HepG2 (cell line): Measurements from ENCODE around the gene EPN2. TPM values are rescaled to one million over a fixed set of nuclear protein-coding genes. Genes with fewer than 3 reads are reported as not detected.

Experiments
- ATAC-seq: fragments of 200-7000 bp; cut with Tn5 transposase; 3 replicates; pipeline ENCODE4 v1.9.1; 2020; ENCODE audit warnings: mild to moderate bottlenecking, moderate library complexity
- BruUV-seq: library from RNA; stranded (reverse); fragments of 400-500 nt; replicated peaks from 2 replicates; lab custom pipeline; 2021; lab: Mats Ljungman, UMichigan
- CTCF ChIA-PET: fragments of 300-600 bp; formaldehyde crosslinking; extraction: SDS; loops from one replicate; lab custom pipeline; 2021; ENCODE audit warnings: low total read pairs, inconsistent platforms, low intra/inter-chr PET ratio; lab: Yijun Ruan, JAX
- POLR2A ChIA-PET: fragments of 350-600 bp; sonication (Branson Sonifier 250); formaldehyde crosslinking; loops from one replicate; lab custom pipeline; 2020; ENCODE audit warnings: antibody characterized with exemption, inconsistent platforms; lab: Yijun Ruan, JAX
- DNase-seq: peaks from one replicate; pipeline ENCODE4 v3.0.0-alpha.2; 2015; ENCODE audit warnings: low spot score
- FAIRE-seq: peaks from 3 replicates; lab custom pipeline; 2011; peaks lifted over from hg19 to GRCh38; lab: Jason Lieb, UNC
- H2AFZ ChIP-seq: one replicate; pipeline ENCODE4 v1.6.1; 2011; ENCODE audit warnings: low read length, inconsistent platforms
- H3K27ac ChIP-seq: fragments of 300-600 bp; 3 replicates; pipeline ENCODE4 v1.8.0; 2011; ENCODE audit warnings: mixed run types, mild to moderate bottlenecking, mixed read lengths, low read length, inconsistent platforms; ENCODE audit not compliant: insufficient read depth; ENCODE audit errors: extremely low read length
- H3K27me3 ChIP-seq, 2 experiments: fragments of 200-600 bp in 1 of 2; 2 replicates in 1 of 2; 3 replicates in 1 of 2; pipeline versions ENCODE4 v1.6.0 to v1.8.0; 2011; ENCODE audit warnings: low read length in 2 of 2, mild to moderate bottlenecking in 2 of 2, moderate library complexity in 2 of 2, inconsistent platforms in 1 of 2; ENCODE audit not compliant: insufficient read depth in 2 of 2, control insufficient read depth in 1 of 2
- H3K36me3 ChIP-seq, 2 experiments: fragments of 200-600 bp in 1 of 2; replicated peaks in 1 of 2; 2 replicates in 1 of 2; 3 replicates in 1 of 2; pipeline versions ENCODE4 v1.5.1 to v1.8.0; 2011; ENCODE audit warnings: low read length in 2 of 2, inconsistent platforms in 1 of 2; ENCODE audit not compliant: insufficient read depth in 2 of 2, control insufficient read depth in 1 of 2
- H3K4me1 ChIP-seq: 2 replicates; pipeline ENCODE4 v1.5.1; 2012; ENCODE audit warnings: low read length, inconsistent platforms; ENCODE audit not compliant: insufficient read depth
- H3K4me2 ChIP-seq: 2 replicates; pipeline ENCODE4 v1.6.0; 2011; ENCODE audit warnings: low read depth, low read length, inconsistent platforms
- H3K4me3 ChIP-seq, 3 experiments: fragments of 200-600 bp in 1 of 3; sonication (generic), shearing (Covaris generic) in 1 of 3; replicated peaks in 1 of 3; 2 replicates each; pipeline ENCODE4 v1.5.1; 2011 to 2016; ENCODE audit warnings: low read length in 3 of 3, inconsistent platforms in 2 of 3, low read depth in 2 of 3, mild to moderate bottlenecking in 2 of 3, control low read depth in 1 of 3, mixed read lengths in 1 of 3; ENCODE audit not compliant: insufficient read depth in 1 of 3
- H3K79me2 ChIP-seq: one replicate; pipeline ENCODE4 v1.6.1; 2011; ENCODE audit warnings: low read length, inconsistent platforms; ENCODE audit not compliant: insufficient read depth
- H3K9ac ChIP-seq: 2 replicates; pipeline ENCODE4 v1.6.0; 2011; ENCODE audit warnings: mild to moderate bottlenecking, low read depth, low read length, inconsistent platforms; ENCODE audit not compliant: insufficient read depth
- H3K9me3 ChIP-seq: 2 replicates; pipeline ENCODE4 v1.5.1; 2012; ENCODE audit warnings: mild to moderate bottlenecking, low read length
- H4K20me1 ChIP-seq: 2 replicates; pipeline ENCODE4 v1.6.0; 2011; ENCODE audit warnings: inconsistent platforms, mild to moderate bottlenecking, low read length, moderate library complexity; ENCODE audit not compliant: insufficient read depth
- ATAD3A ChIP-seq: sonication (generic); formaldehyde crosslinking; IDR thresholded peaks from 2 replicates; pipeline ENCODE4 v1.4.0; 2020; ENCODE audit warnings: missing genetic modification reagents
- ETV6 ChIP-seq: sonication (generic); formaldehyde crosslinking; conservative IDR thresholded peaks from 2 replicates; pipeline ENCODE4 v1.4.0; 2020; ENCODE audit warnings: missing genetic modification reagents
- FOXA1 ChIP-seq, 2 experiments: fragments of 450-650 bp in 1 of 2; sonication (generic) in 1 of 2; formaldehyde crosslinking in 1 of 2; IDR thresholded peaks; 2 replicates each; pipeline versions ENCODE4 v1.4.0 to v1.6.1; 2016 to 2020; ENCODE audit warnings: missing genetic modification reagents in 1 of 2
- IRF2 ChIP-seq: IDR thresholded peaks from 2 replicates; pipeline ENCODE4 v1.6.1; 2018; ENCODE audit warnings: missing genetic modification reagents, missing compliant biosample characterization
- JARID2 ChIP-seq: sonication (generic); formaldehyde crosslinking; IDR thresholded peaks from 2 replicates; pipeline ENCODE4 v1.8.1; 2023; ENCODE audit warnings: missing genetic modification reagents, inconsistent platforms; ENCODE audit not compliant: insufficient replicate concordance
- PCBP2 ChIP-seq: fragments of 200-400 bp; formaldehyde crosslinking; optimal IDR thresholded peaks from 2 replicates; pipeline ENCODE3; 2018; ENCODE audit warnings: low read length, low read depth; ENCODE audit not compliant: poor library complexity, severe bottlenecking
- REPIN1 ChIP-seq: sonication (generic); formaldehyde crosslinking; IDR thresholded peaks from 2 replicates; pipeline ENCODE4 v1.8.0; 2022; ENCODE audit warnings: missing genetic modification reagents, low read depth, mild to moderate bottlenecking, borderline replicate concordance
- ZNF33B ChIP-seq: sonication (generic); formaldehyde crosslinking; IDR thresholded peaks from 2 replicates; pipeline ENCODE4 v1.5.1; 2020; ENCODE audit warnings: mild to moderate bottlenecking, missing genetic modification reagents
- ZNF382 ChIP-seq: sonication (generic); formaldehyde crosslinking; IDR thresholded peaks from 2 replicates; pipeline ENCODE4 v1.5.0; 2020; ENCODE audit warnings: missing genetic modification reagents, mild to moderate bottlenecking, borderline replicate concordance
- ZNF570 ChIP-seq: sonication (generic); formaldehyde crosslinking; IDR thresholded peaks from 2 replicates; pipeline ENCODE4 v1.4.0; 2020; ENCODE audit warnings: mild to moderate bottlenecking, missing genetic modification reagents, borderline replicate concordance
- WGBS: methylation state at CpG from one replicate; pipeline ENCODE4 v1.1.6; 2017; ENCODE audit warnings: low lambda C conversion rate; 5-methylcytosine and 5-hydroxymethylcytosine counted together
- in situ Hi-C: cut with HindIII; loops from 2 replicates; pipeline ENCODE4 v1.10.0; 2017; ENCODE audit warnings: low pct_unique_long_range_greater_than_20kb; ENCODE audit not compliant: extremely low pct_ligation_motif_present
- intact Hi-C: fragments of 100-400 bp; cut with micrococcal nuclease; formaldehyde crosslinking; loops from one replicate; pipeline ENCODE4 v1.10.0; 2022; ENCODE audit not compliant: unreplicated experiment
- polyA plus RNA-seq, 8 experiments: library from polyadenylated mRNA; depleted of rRNA in 3 of 8; stranded (reverse) in 7 of 8; unstranded in 1 of 8; fragments of >200 nt; fragmentation: Illumina TruSeq in 4 of 8; extraction: Trizol in 4 of 8; gene quantifications; 2 replicates each; pipeline versions ENCODE4 v1.2.1 to v1.2.3, GENCODE V29; 2011 to 2016; ENCODE audit warnings: low read depth in 4 of 8, missing spikeins in 1 of 8, mixed read lengths in 1 of 8; ENCODE audit not compliant: insufficient read depth in 1 of 8
- total RNA-seq, 5 experiments: library from RNA; depleted of rRNA; stranded (reverse); fragments of >200 nt; fragmentation: Illumina TruSeq; extraction: Trizol; gene quantifications; 2 replicates each; pipeline ENCODE4 v1.2.3, GENCODE V29; 2016; ENCODE audit warnings: low read depth in 1 of 5
- TF ChIP-seq, protein P1 (sequence below): sonication (generic); formaldehyde crosslinking; IDR thresholded peaks from 2 replicates; pipeline ENCODE4 v1.8.1; 2023; ENCODE audit warnings: missing genetic modification reagents, inconsistent platforms, borderline replicate concordance

Gene EPN2
- total and polyA plus RNA-seq, 2 of the 13 experiments (the other 11 are each of a cell fraction or from before 2014, with no cell fraction given) = 7.8 to 19.2 TPM

DNA sequence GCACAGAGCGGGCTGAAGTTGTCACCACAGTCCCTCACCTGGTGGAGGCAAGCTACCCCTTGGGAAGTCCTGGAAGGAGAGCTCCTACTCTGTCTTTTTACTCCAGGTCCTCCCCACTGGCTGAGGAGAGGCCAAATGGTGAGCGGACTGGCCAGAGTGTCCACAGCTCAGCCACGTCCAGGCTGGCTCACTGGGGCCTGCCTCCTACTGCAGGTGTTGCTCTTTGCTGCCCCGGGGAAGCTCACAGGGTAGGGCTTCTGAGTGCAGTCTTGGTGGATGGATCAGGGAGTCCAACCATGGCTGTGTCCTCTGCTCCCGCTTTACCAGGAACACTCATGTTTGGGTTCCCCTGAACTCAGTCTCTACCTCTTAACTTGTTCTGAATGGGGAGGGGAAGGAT lies 122.7 kb downstream of the EPN2 start:
- H3K79me2 ChIP-seq = peaks cover 7% of the 10 kb centered on the region
- intact Hi-C loops = no loop called here
- 100% methylated on average over 4 of the region's 5 CpGs for WGBS
- no peak overlapping the region for H3K4me2 ChIP-seq
- in situ Hi-C loops = loop anchor here (5.0 to 10.0 kb wide), 2 partner anchors 87 to 405 kb away; no protein-coding TSS in a partner anchor
- H3K9ac ChIP-seq = no peak overlapping the region
- POLR2A ChIA-PET = interaction anchor here (4.3 kb wide), 1 partner anchor 21 kb away, joined by 12 read pairs; no protein-coding TSS in a partner anchor
- no peaks in the 10 kb centered on the region for H4K20me1 ChIP-seq
- CTCF ChIA-PET = no interaction called here
- no peaks in the 10 kb centered on the region for H3K9me3 ChIP-seq
- no peaks in the 10 kb centered on the region for H3K27me3 ChIP-seq
- no peak for TF ChIP-seq ZNF382 (CRISPR knock-in tag)
- TF ChIP-seq ATAD3A (CRISPR knock-in tag) = no peak
- TF ChIP-seq ZNF570 (CRISPR knock-in tag) = no peak
- TF ChIP-seq FOXA1 (IDR thresholded peaks at IDR 0.05) = no peak
- TF ChIP-seq FOXA1 (CRISPR knock-in tag; IDR thresholded peaks at IDR 0.05) = no peak
- no peak for TF ChIP-seq PCBP2
- TF ChIP-seq REPIN1 = no peak
- no peak for TF ChIP-seq ZNF33B (CRISPR knock-in tag)
- TF ChIP-seq, protein P1, sequence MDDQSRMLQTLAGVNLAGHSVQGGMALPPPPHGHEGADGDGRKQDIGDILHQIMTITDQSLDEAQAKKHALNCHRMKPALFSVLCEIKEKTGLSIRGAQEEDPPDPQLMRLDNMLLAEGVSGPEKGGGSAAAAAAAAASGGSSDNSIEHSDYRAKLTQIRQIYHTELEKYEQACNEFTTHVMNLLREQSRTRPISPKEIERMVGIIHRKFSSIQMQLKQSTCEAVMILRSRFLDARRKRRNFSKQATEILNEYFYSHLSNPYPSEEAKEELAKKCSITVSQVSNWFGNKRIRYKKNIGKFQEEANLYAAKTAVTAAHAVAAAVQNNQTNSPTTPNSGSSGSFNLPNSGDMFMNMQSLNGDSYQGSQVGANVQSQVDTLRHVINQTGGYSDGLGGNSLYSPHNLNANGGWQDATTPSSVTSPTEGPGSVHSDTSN (CRISPR knock-in tag) = no peak
- TF ChIP-seq IRF2 (CRISPR knock-in tag) = no peak
- no peak for TF ChIP-seq JARID2 (CRISPR knock-in tag)
- TF ChIP-seq ETV6 (CRISPR knock-in tag) = no peak
- TF ChIP-seq, all 625 proteins: peak for 0
- DNase-seq (no peak), FAIRE-seq (no peak), ATAC-seq (no peak)
- Histone ChIP-seq H3K27ac (no peak overlapping the region), H3K4me3 (no peak overlapping the region), H2AFZ (no peak overlapping the region), H3K4me1 (peaks cover 31% of the 10 kb centered on the region), H3K36me3 (peaks cover 8 to 16% of the 10 kb centered on the region in 2 experiments; a peak in 4 of 5 replicates)
- no TSS peak for BruUV-seq
